ENCODE measurements around the gene SETD7.

The SETD7 gene

GRCh38 chr4:139508581-139509237 is 47.3 kb downstream of the SETD7 start:
- H3F3A ChIP-seq (ENCODE audit: low read depth): no peaks in the 10 kb centered on the region

GRCh38 chr4:139506774-139507173 is 49.2 kb downstream of the SETD7 start:
- peaks cover 33% of the 10 kb centered on the region; the same call in 1 of the 2 replicates for H3K36me3 ChIP-seq (ENCODE audit: insufficient read depth, low read length)

More at GRCh38 chr4:139508581-139509237, 47.3 kb downstream of the SETD7 start:
- Histone ChIP-seq H3K4me3 (ENCODE audit: low read length, poor library complexity, severe bottlenecking) (no peak overlapping the region), H3K9me3 (ENCODE audit: insufficient read depth, low read depth, low read length) (no peaks in the 10 kb centered on the region), H3K9me2 (replicated peaks; ENCODE audit: low read depth, low read length) (no peaks in the 10 kb centered on the region), H3K4me2 (ENCODE audit: low read depth, low read length, poor library complexity, severe bottlenecking) (no peak overlapping the region), H3K9ac (ENCODE audit: low read depth, low read length, poor library complexity, severe bottlenecking) (no peak overlapping the region), H2AFZ (ENCODE audit: low read length) (no peak overlapping the region), H3K4me1 (ENCODE audit: insufficient read depth, low read length, poor library complexity, severe bottlenecking) (no peaks in the 10 kb centered on the region), H3K79me2 (ENCODE audit: insufficient read depth, low read length) (no peaks in the 10 kb centered on the region), H3K36me3 (ENCODE audit: insufficient read depth, low read length) (peaks cover 35% of the 10 kb centered on the region; the same call in 1 of the 2 replicates), H4K20me1 (ENCODE audit: insufficient read depth, low read length, poor library complexity, severe bottlenecking) (no peaks in the 10 kb centered on the region), H3K27me3 (ENCODE audit: insufficient read depth, low read length, poor library complexity, severe bottlenecking) (no peaks in the 10 kb centered on the region)
- no peak for TF ChIP-seq CTCF (conservative IDR thresholded peaks at IDR 0.05; ENCODE audit: low read length)
- TF ChIP-seq EZH2phosphoT487 (IDR thresholded peaks at IDR 0.05; ENCODE audit: borderline replicate concordance): no peak

GRCh38 chr4:139503622-139504166 is 52.3 kb downstream of the SETD7 start:
- Histone ChIP-seq H3K9me3 (ENCODE audit: insufficient read depth, low read depth, low read length) (no peaks in the 10 kb centered on the region), H3K9me2 (replicated peaks; ENCODE audit: low read depth, low read length) (no peaks in the 10 kb centered on the region), H2AFZ (ENCODE audit: low read length) (no peak overlapping the region), H3K4me2 (ENCODE audit: low read depth, low read length, poor library complexity, severe bottlenecking) (no peak overlapping the region), H3K36me3 (ENCODE audit: insufficient read depth, low read length) (peaks cover 5% of the 10 kb centered on the region; the same call in 1 of the 2 replicates), H3K4me1 (ENCODE audit: insufficient read depth, low read length, poor library complexity, severe bottlenecking) (peaks cover 7% of the 10 kb centered on the region), H3F3A (ENCODE audit: low read depth) (no peaks in the 10 kb centered on the region), H3K79me2 (ENCODE audit: insufficient read depth, low read length) (no peaks in the 10 kb centered on the region), H4K20me1 (ENCODE audit: insufficient read depth, low read length, poor library complexity, severe bottlenecking) (no peaks in the 10 kb centered on the region), H3K27me3 (ENCODE audit: insufficient read depth, low read length, poor library complexity, severe bottlenecking) (no peaks in the 10 kb centered on the region), H3K9ac (ENCODE audit: low read depth, low read length, poor library complexity, severe bottlenecking) (no peak overlapping the region), H3K4me3 (ENCODE audit: low read length, poor library complexity, severe bottlenecking) (no peak overlapping the region)
- TF ChIP-seq CTCF (conservative IDR thresholded peaks at IDR 0.05; ENCODE audit: low read length) (no peak), EZH2phosphoT487 (IDR thresholded peaks at IDR 0.05; ENCODE audit: borderline replicate concordance) (no peak)

More at GRCh38 chr4:139506774-139507173, 49.2 kb downstream of the SETD7 start:
- H3K27me3 ChIP-seq (ENCODE audit: insufficient read depth, low read length, poor library complexity, severe bottlenecking): no peaks in the 10 kb centered on the region
- H2AFZ ChIP-seq (ENCODE audit: low read length): no peak overlapping the region
- no peaks in the 10 kb centered on the region for H3K9me3 ChIP-seq (ENCODE audit: insufficient read depth, low read depth, low read length)
- H3K4me1 ChIP-seq (ENCODE audit: insufficient read depth, low read length, poor library complexity, severe bottlenecking): peaks cover 7% of the 10 kb centered on the region
- no peaks in the 10 kb centered on the region for H3F3A ChIP-seq (ENCODE audit: low read depth)
- H3K79me2 ChIP-seq (ENCODE audit: insufficient read depth, low read length): no peaks in the 10 kb centered on the region
- no peak overlapping the region for H3K4me2 ChIP-seq (ENCODE audit: low read depth, low read length, poor library complexity, severe bottlenecking)
- H4K20me1 ChIP-seq (ENCODE audit: insufficient read depth, low read length, poor library complexity, severe bottlenecking): no peaks in the 10 kb centered on the region
- TF ChIP-seq CTCF (conservative IDR thresholded peaks at IDR 0.05; ENCODE audit: low read length): no peak
- no peak for TF ChIP-seq EZH2phosphoT487 (IDR thresholded peaks at IDR 0.05; ENCODE audit: borderline replicate concordance)
- H3K4me3 ChIP-seq (ENCODE audit: low read length, poor library complexity, severe bottlenecking): no peak overlapping the region
- H3K9me2 ChIP-seq (replicated peaks; ENCODE audit: low read depth, low read length): no peaks in the 10 kb centered on the region
- H3K9ac ChIP-seq (ENCODE audit: low read depth, low read length, poor library complexity, severe bottlenecking): no peak overlapping the region
